H1 (cell line): Measurements from ENCODE around the gene HYAL1. TPM values are rescaled to one million over a fixed set of nuclear protein-coding genes. Genes with fewer than 3 reads are reported as not detected.
A peak's percentile ranks its signal among the peaks of the same experiment; 100 is the strongest.

ENCODE experiments used
- CTCF ChIA-PET: fragments of 300-600 bp; sonication (Branson Sonifier 250); formaldehyde crosslinking; loops from one replicate; lab custom pipeline; 2021; ENCODE audit not compliant: partially characterized antibody; lab: Charles Lee
- POLR2A ChIA-PET: fragments of 300-600 bp; sonication (Branson Sonifier 250); formaldehyde crosslinking; loops from one replicate; lab custom pipeline; 2021; ENCODE audit warnings: inconsistent platforms; ENCODE audit not compliant: partially characterized antibody; lab: Charles Lee
- DNase-seq, 2 experiments: peaks; one replicate each; pipeline versions ENCODE4 v3.0.0 to v3.0.0-alpha.2; 2010 to 2022; ENCODE audit warnings: low spot score in 2 of 2, low read depth in 1 of 2, mixed read lengths in 1 of 2
- FAIRE-seq: peaks from 2 replicates; lab custom pipeline; 2011; peaks lifted over from hg19 to GRCh38; lab: Jason Lieb, UNC
- H2AFZ ChIP-seq: 2 replicates; pipeline ENCODE4 v1.8.1; 2012; ENCODE audit warnings: low read length, inconsistent platforms
- H2AK5ac ChIP-seq: 2 replicates; pipeline ENCODE4 v1.6.1; 2013; ENCODE audit warnings: low read depth, low read length
- H2BK120ac ChIP-seq: replicated peaks from 2 replicates; pipeline ENCODE3; 2013; ENCODE audit warnings: low read depth, low read length, inconsistent platforms
- H2BK12ac ChIP-seq: 2 replicates; pipeline ENCODE4 v1.6.1; 2013; ENCODE audit warnings: low read depth, low read length
- H2BK15ac ChIP-seq: 2 replicates; pipeline ENCODE4 v1.6.1; 2013; ENCODE audit warnings: low read length
- H2BK20ac ChIP-seq: 2 replicates; pipeline ENCODE4 v1.6.1; 2013; ENCODE audit warnings: low read length
- H2BK5ac ChIP-seq: 2 replicates; pipeline ENCODE4 v1.6.1; 2013; ENCODE audit warnings: low read depth, low read length
- H3K14ac ChIP-seq: 2 replicates; pipeline ENCODE4 v1.6.1; 2013; ENCODE audit warnings: inconsistent platforms; ENCODE audit not compliant: insufficient read length
- H3K18ac ChIP-seq: 2 replicates; pipeline ENCODE4 v1.6.1; 2013; ENCODE audit warnings: low read length; ENCODE audit errors: extremely low read depth
- H3K23ac ChIP-seq: 2 replicates; pipeline ENCODE4 v1.6.1; 2013; ENCODE audit warnings: inconsistent platforms; ENCODE audit not compliant: insufficient read length
- H3K23me2 ChIP-seq: 2 replicates; pipeline ENCODE4 v1.6.1; 2013; ENCODE audit warnings: low read depth, low read length
- H3K27ac ChIP-seq: 2 replicates; pipeline ENCODE4 v1.6.1; 2011; ENCODE audit warnings: low read depth, low read length, inconsistent platforms
- H3K27me3 ChIP-seq, 4 experiments: replicated peaks in 1 of 4; 1 replicate in 1 of 4; 2 replicates in 3 of 4; pipeline versions ENCODE4 v1.6.1 to v1.8.1; 2011 to 2013; ENCODE audit warnings: low read length in 3 of 4, mild to moderate bottlenecking in 3 of 4, inconsistent platforms in 2 of 4, mixed read lengths in 2 of 4, moderate library complexity in 1 of 4; ENCODE audit not compliant: control insufficient read depth in 3 of 4, insufficient read depth in 3 of 4; ENCODE audit errors: extremely low read depth in 1 of 4
- H3K36me3 ChIP-seq, 4 experiments: 2 replicates each; pipeline versions ENCODE4 v1.6.1 to v1.8.1; 2011 to 2013; ENCODE audit warnings: mild to moderate bottlenecking in 4 of 4, low read length in 3 of 4, moderate library complexity in 2 of 4, control low read depth in 1 of 4, inconsistent platforms in 1 of 4; ENCODE audit not compliant: insufficient read depth in 4 of 4, control insufficient read depth in 2 of 4
- H3K4ac ChIP-seq: replicated peaks from 2 replicates; pipeline ENCODE3; 2013; ENCODE audit warnings: low read length, low read depth, mixed read lengths, inconsistent platforms; ENCODE audit not compliant: insufficient read length
- H3K4me1 ChIP-seq, 4 experiments: replicated peaks in 1 of 4; 1 replicate in 1 of 4; 2 replicates in 3 of 4; pipeline versions ENCODE4 v1.6.1 to v1.8.1; 2011 to 2013; ENCODE audit warnings: low read length in 3 of 4, inconsistent platforms in 2 of 4, mixed read lengths in 1 of 4; ENCODE audit not compliant: insufficient read depth in 4 of 4, control insufficient read depth in 3 of 4
- H3K4me2 ChIP-seq, 2 experiments: 2 replicates each; pipeline versions ENCODE4 v1.6.1 to v1.8.1; 2011 to 2013; ENCODE audit warnings: low read depth in 2 of 2, low read length in 2 of 2, control low read depth in 1 of 2, inconsistent platforms in 1 of 2, mild to moderate bottlenecking in 1 of 2; ENCODE audit not compliant: insufficient read depth in 1 of 2
- H3K4me3 ChIP-seq, 4 experiments: fragments of 200-600, 300-600 bp in 1 of 4; sonication (generic), shearing (Covaris generic), sonication (Bioruptor Twin) in 1 of 4; 2 replicates each; pipeline versions ENCODE4 v1.5.1 to v1.8.1; 2011 to 2016; ENCODE audit warnings: low read length in 4 of 4, low read depth in 3 of 4, control low read depth in 2 of 4, inconsistent platforms in 2 of 4, mild to moderate bottlenecking in 2 of 4, mixed read lengths in 1 of 4, moderate library complexity in 1 of 4; ENCODE audit not compliant: insufficient read depth in 2 of 4; ENCODE audit errors: extremely low read depth in 1 of 4
- H3K56ac ChIP-seq: replicated peaks from 2 replicates; pipeline ENCODE3; 2013; ENCODE audit warnings: low read depth, mild to moderate bottlenecking, mixed read lengths, low read length, inconsistent platforms; ENCODE audit not compliant: insufficient read length
- H3K79me1 ChIP-seq: 2 replicates; pipeline ENCODE4 v1.6.1; 2013; ENCODE audit warnings: low read depth, low read length, control low read depth
- H3K79me2 ChIP-seq, 2 experiments: 2 replicates each; pipeline versions ENCODE4 v1.6.1 to v1.8.1; 2012 to 2013; ENCODE audit warnings: low read length in 2 of 2, mild to moderate bottlenecking in 2 of 2, inconsistent platforms in 1 of 2; ENCODE audit not compliant: insufficient read depth in 2 of 2, control insufficient read depth in 1 of 2
- H3K9ac ChIP-seq, 4 experiments: replicated peaks in 1 of 4; 1 replicate in 1 of 4; 2 replicates in 3 of 4; pipeline versions ENCODE4 v1.6.1 to v1.8.1; 2011 to 2013; ENCODE audit warnings: low read depth in 3 of 4, low read length in 3 of 4, control low read depth in 2 of 4, mild to moderate bottlenecking in 2 of 4, moderate library complexity in 2 of 4, inconsistent platforms in 1 of 4; ENCODE audit errors: extremely low read depth in 1 of 4
- H3K9me3 ChIP-seq, 2 experiments: 2 replicates each; pipeline versions ENCODE4 v1.6.1 to v1.8.1; 2012 to 2013; ENCODE audit warnings: mild to moderate bottlenecking in 2 of 2, moderate library complexity in 2 of 2, control low read depth in 1 of 2, inconsistent platforms in 1 of 2, low read depth in 1 of 2, low read length in 1 of 2, mixed read lengths in 1 of 2; ENCODE audit not compliant: insufficient read depth in 2 of 2
- H4K20me1 ChIP-seq, 2 experiments: replicated peaks in 1 of 2; 2 replicates each; pipeline versions ENCODE3 to v1.8.1; 2011 to 2013; ENCODE audit warnings: inconsistent platforms in 2 of 2, low read length in 2 of 2, mild to moderate bottlenecking in 1 of 2; ENCODE audit not compliant: insufficient read depth in 2 of 2, control insufficient read depth in 1 of 2
- H4K5ac ChIP-seq: 2 replicates; pipeline ENCODE4 v1.6.1; 2013; ENCODE audit warnings: low read length, low read depth, mixed read lengths, inconsistent platforms; ENCODE audit not compliant: insufficient read length
- H4K8ac ChIP-seq: 2 replicates; pipeline ENCODE4 v1.8.0; 2013; ENCODE audit warnings: mild to moderate bottlenecking, moderate library complexity, low read length, inconsistent platforms; ENCODE audit not compliant: insufficient read depth; ENCODE audit errors: extremely low read depth
- H4K91ac ChIP-seq: replicated peaks from 2 replicates; pipeline ENCODE3; 2013; ENCODE audit warnings: low read length, mixed read lengths, inconsistent platforms; ENCODE audit not compliant: insufficient read length
- CBX5 ChIP-seq: fragments of 300-800, 300-1000 bp; sonication (generic); IDR thresholded peaks from 2 replicates; pipeline ENCODE4 v1.7.1; 2016; ENCODE audit warnings: antibody characterized with exemption, low read length, low read depth
- CREB1 ChIP-seq: IDR thresholded peaks from 2 replicates; pipeline ENCODE4 v1.6.1; 2012; ENCODE audit warnings: inconsistent platforms
- CTCF ChIP-seq, 3 experiments: IDR thresholded peaks; 1 replicate in 2 of 3; 2 replicates in 1 of 3; pipeline versions ENCODE4 v1.5.1 to v1.6.1; 2011; ENCODE audit warnings: low read length in 3 of 3, mild to moderate bottlenecking in 3 of 3, inconsistent platforms in 2 of 3, low read depth in 1 of 3, moderate library complexity in 1 of 3; ENCODE audit not compliant: insufficient read depth in 1 of 3; ENCODE audit errors: control extremely low read depth in 1 of 3
- E2F6 ChIP-seq: IDR thresholded peaks from 2 replicates; pipeline ENCODE4 v1.6.1; 2012; ENCODE audit warnings: inconsistent platforms
- MAFK ChIP-seq: IDR thresholded peaks from 2 replicates; pipeline ENCODE4 v1.6.1; 2012; ENCODE audit warnings: low read depth, mild to moderate bottlenecking, improper control_type of control experiment, low read length
- RNF2 ChIP-seq: fragments of 200-900, 300-1000 bp; sonication (generic); IDR thresholded peaks from 2 replicates; pipeline ENCODE4 v1.7.1; 2016; ENCODE audit warnings: borderline replicate concordance, low read depth, mild to moderate bottlenecking, antibody characterized with exemption, low read length; ENCODE audit not compliant: poor library complexity, severe bottlenecking; ENCODE audit errors: missing control alignments
- TAF1 ChIP-seq: IDR thresholded peaks from 2 replicates; pipeline ENCODE4 v1.6.1; 2011; ENCODE audit warnings: mild to moderate bottlenecking, low read depth, low read length
- YY1 ChIP-seq: IDR thresholded peaks from 2 replicates; pipeline ENCODE4 v1.6.1; 2011; ENCODE audit warnings: low read depth, mild to moderate bottlenecking, low read length
- WGBS, 2 experiments: shearing (Covaris generic) in 1 of 2; methylation state at CpG; one replicate each; pipeline versions ENCODE4 v1.1.6 to v1.1.7; 2013 to 2015; ENCODE audit warnings: low lambda C conversion rate in 2 of 2, mixed read lengths in 2 of 2, inconsistent platforms in 1 of 2, low coverage in 1 of 2, missing lambda C conversion rate in 1 of 2; ENCODE audit not compliant: insufficient replicate concordance in 2 of 2, insufficient coverage in 1 of 2, insufficient read length in 1 of 2; ENCODE audit errors: extremely low coverage in 1 of 2, missing lambda C conversion rate in 1 of 2; 5-methylcytosine and 5-hydroxymethylcytosine counted together
- polyA plus RNA-seq, 7 experiments: library from polyadenylated mRNA; depleted of rRNA in 3 of 7; stranded (reverse) in 5 of 7; unstranded in 2 of 7; fragments of >200 nt in 5 of 7; fragments of 200-250 nt in 2 of 7; gene quantifications; 1 replicate in 5 of 7; 2 replicates in 1 of 7; 4 replicates in 1 of 7; pipeline versions ENCODE4 v1.2.1 to v1.2.3, GENCODE V29; 2011 to 2013; ENCODE audit warnings: missing spikeins in 2 of 7, mixed read lengths in 2 of 7
- total RNA-seq: library from RNA; stranded (reverse); fragmentation: NEBNext Ultra II Directional; extraction: Animal tissue kit (Norgen Biotek cat#: 25700); gene quantifications from 2 replicates; pipeline ENCODE4 v1.2.1, GENCODE V29; 2021

Gene HYAL1
- total and polyA plus RNA-seq, 2 of the 8 experiments (the other 6 are each of a cell fraction or from before 2014, with no cell fraction given): 2.0 to 5.4 TPM

- POLR2A ChIA-PET: interaction anchor here (1.1 to 11.3 kb wide), 7 partner anchors 10 to 61 kb away, joined by 3 to 149 read pairs (median 3); partner anchors contain the start of genes HYAL2 and SEMA3B
- Histone ChIP-seq H4K91ac (peak overlapping the region; percentile 7), H3K27me3 (no peaks in the 10 kb centered on the region; a peak in 1 of 7 replicates), H3K79me1 (no peaks in the 10 kb centered on the region), H3K36me3 (no peaks in the 10 kb centered on the region), H3K4ac (no peak overlapping the region), H2AFZ (no peak overlapping the region), H3K27ac (0 out of 2 replicates have a peak overlapping the region, but pooled peaks have one; percentile 22), H2BK5ac (no peak overlapping the region), H2AK5ac (no peak overlapping the region), H2BK12ac (peak overlapping the region; percentile 35; the same call in 1 of the 2 replicates), H3K4me3 (peak overlapping the region in 3 of 4 experiments; percentile 14 to 52 (median 17); a peak in 5 of 8 replicates), H3K4me2 (peak overlapping the region; percentile 67 to 76), H4K5ac (no peak overlapping the region), H3K4me1 (peaks cover 0 to 26% (median 12%) of the 10 kb centered on the region in 4 experiments; a peak in 6 of 7 replicates), H3K23ac (no peak overlapping the region), H3K9ac (peak overlapping the region in 2 of 4 experiments; percentile 31 to 45; a peak in 2 of 7 replicates), H3K18ac (peak overlapping the region; percentile 27; the same call in 1 of the 2 replicates), H3K14ac (no peak overlapping the region), H3K56ac (no peak overlapping the region), H4K8ac (no peak overlapping the region), H3K79me2 (no peaks in the 10 kb centered on the region), H2BK15ac (no peak overlapping the region), H4K20me1 (peaks cover 0 to 2% of the 10 kb centered on the region in 2 experiments), H2BK20ac (no peak overlapping the region), H3K23me2 (peaks cover 5% of the 10 kb centered on the region; the same call in 1 of the 2 replicates), H2BK120ac (no peak overlapping the region), H3K9me3 (no peaks in the 10 kb centered on the region)
- DNase-seq: no peak
- 7% methylated on average over 12 of the region's 12 CpGs; no CpG with 5 or more reads in 1 of the 2 experiments for WGBS, 2 experiments
- FAIRE-seq: no peak
- CTCF ChIA-PET: interaction anchor here (1.1 to 1.7 kb wide), 12 partner anchors 16 to 1090 kb away, joined by 3 to 7 read pairs (median 3); partner anchors contain the start of gene TUSC2
- TF ChIP-seq CREB1 (no peak), MAFK (no peak), RNF2 (no peak), YY1 (no peak), E2F6 (no peak), CTCF (IDR thresholded peaks at IDR 0.05; ENCODE audit: control extremely low read depth in 1 of 3, insufficient read depth in 1 of 3, low read depth in 1 of 3, low read length in 3 of 3) (no peak; a peak in 1 of 4 replicates), CBX5 (no peak), TAF1 (peak; percentile 14; the same call in 1 of the 2 replicates)
These were observed 3.8 kb downstream of the HYAL1 start for GRCh38 chr3:50299638-50299928.
